Hindlimb muscle (tissue), 1 donor: ENCODE data around the gene ZNF281. TPM values are rescaled to one million over a fixed set of nuclear protein-coding genes. Genes with fewer than 3 reads are reported as not detected.
"Not testable (repeated sequence)": the region's sequence is repeated elsewhere in the genome, so short reads cannot be mapped to it uniquely, and the experiment has no call there.

ENCODE experiments used
- DNase-seq: peaks from one replicate; pipeline ENCODE4 v3.0.0-alpha.2; 2013
- polyA plus RNA-seq: library from polyadenylated mRNA; unstranded; fragments of 120-200 nt; gene quantifications from one replicate; pipeline ENCODE4 v1.2.1, GENCODE V29; 2013; ENCODE audit not compliant: insufficient read length

Gene ZNF281
- polyA plus RNA-seq, 1 donor: 9.7 TPM

DNA sequence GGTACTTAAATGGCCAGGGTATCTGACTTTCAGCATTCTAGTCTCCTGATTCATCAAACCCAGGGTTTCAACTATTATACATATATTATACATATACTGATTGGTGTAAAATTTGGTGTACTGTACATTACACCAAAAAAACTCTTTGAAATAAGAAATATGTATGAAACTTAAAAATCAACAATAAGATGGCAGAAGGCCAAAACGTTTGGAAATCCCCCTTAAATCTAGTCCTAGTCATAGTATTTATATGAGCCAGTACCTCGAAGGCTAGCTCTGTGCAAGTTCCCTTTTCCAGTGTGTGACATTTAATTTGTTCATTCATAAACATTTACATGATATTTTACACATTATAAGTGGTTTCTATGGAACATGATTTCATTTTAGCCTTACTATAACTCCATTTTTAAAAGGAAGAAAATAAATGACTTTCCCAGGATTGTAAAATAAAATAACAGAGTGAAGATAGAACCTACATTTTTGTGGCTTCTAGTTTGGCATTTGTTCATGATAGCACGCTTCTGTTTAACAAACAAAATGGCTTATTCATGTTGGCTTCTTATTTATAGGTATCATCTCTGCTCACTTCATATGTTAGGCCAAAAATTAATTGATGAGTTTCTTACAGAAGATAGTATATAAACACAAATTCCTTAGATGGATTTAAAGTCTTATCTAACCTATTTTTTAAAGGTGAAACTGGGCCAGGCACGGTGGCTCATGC lies 18.8 kb upstream of the ZNF281 start:
- DNase-seq: no peak

DNA sequence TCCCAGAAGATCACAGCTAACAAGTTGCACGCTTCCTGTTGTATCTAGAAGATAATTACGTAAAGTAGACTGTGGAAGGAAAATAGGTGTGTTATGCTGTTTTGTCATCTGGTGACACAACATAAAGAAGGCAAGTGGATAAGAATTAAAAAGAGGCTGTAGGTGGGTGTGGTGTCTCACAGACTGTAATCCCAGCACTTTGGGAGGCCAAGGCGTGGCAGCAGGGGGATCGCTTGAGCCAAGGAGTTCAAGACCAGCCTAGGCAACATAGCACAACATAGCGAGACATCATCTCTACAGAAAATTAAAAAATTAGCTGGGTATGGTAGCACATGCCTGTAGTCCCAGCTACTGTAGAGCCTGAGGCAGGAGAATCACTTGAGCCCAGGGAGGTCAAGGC lies 17.9 kb upstream of the ZNF281 start:
- no peak for DNase-seq

DNA sequence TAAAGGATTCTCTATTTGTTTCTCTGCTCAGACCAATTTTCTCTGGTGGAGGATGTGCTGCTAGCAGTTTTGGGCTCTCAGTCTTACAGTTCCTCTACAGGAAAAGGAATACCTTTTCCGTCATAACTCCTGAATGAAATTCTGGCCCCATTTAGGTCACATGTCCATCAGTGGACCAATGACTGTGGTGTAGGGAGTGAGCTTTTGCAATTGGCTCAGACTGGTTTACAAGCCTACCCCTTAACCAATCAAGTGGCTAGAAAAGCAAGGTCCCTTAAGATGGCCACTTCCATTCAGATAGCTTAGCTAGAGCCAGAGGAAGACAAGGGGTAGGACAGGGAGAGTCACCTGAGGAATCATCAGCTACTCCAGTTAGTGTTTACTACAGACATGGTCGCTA lies 16.4 kb upstream of the ZNF281 start:
- DNase-seq: no peak

DNA sequence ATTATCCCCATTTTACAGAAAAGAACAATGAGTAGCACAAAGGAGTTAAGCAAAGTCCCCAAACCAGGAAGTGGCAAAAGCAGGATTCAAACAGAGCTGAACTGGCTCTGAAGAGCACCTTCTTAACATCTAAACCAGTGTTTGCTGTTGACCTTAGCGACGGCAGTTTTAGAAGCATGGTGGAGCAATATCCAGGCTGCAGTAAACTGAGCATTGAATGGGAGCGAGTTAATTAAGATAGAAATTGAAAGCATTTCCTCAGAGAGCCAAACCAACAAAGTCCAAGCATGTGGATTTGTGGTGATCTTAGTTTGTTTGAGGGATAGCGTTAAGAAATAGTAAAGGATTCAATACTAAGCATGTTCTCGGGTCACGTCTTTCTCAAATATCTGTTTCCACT lies 13.4 kb upstream of the ZNF281 start:
- DNase-seq: no peak

DNA sequence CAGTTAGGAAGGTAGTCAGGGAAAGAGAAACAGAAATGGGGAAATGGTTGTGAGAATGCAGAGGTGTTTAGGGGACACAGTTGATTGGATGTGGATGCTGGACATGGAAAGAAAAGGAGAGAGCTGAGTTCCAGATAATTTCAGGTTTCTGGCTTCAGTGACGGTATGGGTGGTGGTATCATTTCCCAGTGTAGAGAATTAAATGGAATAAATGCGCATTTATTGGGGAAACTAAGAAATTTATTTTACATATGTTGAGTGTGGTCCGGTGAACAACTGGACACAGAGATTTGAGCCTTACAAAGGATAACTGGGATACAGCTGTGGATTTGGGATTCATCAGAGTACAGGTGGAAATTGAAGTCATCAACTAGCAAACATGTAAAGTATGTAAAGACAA lies 12.4 kb upstream of the ZNF281 start:
- no peak for DNase-seq

DNA sequence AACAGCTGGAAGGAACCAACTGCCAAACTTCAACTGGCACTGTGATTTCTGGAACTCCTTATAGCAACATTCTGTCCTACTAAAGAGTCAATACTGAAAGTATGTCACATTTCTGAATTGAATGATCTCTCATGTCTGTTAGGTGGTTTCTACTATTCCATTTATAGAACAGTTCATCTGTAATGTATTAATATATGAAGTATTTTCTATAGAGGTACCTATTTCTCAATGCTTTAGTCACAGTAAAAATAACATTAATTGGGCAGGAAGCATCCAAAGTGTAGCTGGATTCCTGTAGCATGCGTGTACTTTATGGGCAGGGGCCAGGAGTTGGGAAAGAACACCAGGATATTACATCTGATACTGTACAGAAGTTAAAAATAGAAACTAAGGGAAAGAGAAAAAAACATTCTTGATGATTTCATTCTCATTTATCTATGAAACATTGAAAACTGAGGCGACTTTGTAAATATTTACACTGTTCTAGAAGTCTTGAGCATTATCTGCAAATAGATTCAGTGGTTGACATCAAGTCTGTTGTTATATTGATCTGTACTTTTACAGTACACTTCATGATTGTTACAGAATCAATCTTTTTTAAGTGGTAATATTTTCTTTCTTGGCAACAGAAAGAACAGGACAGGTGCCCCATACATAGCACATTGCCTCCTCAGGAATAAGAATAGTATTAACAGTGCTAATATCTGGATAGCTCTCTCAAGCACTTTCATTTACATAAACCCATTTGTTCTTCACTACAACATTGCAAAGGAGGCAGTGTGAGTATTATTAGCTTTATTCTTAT lies 6.2 kb upstream of the ZNF281 start:
- peak; percentile 71 for DNase-seq

DNA sequence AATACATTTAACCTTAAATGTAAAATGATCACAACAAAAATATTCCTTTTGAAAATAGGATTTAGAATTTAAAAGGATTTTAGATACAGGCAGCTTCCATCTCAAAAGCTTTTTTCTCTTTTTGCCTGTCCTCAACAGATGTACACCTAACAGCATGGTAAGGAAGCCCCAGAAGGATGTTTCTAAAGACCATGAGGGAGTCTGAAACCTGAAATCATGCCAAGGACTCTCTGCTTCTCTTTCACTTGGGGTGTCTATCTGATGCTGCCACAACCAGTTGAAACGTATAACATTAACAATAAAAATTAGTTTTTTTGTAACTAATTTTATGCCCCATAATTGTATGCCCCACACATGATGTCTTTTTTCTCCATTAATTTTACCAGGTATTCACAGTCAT lies 5.4 kb upstream of the ZNF281 start:
- no peak for DNase-seq

DNA sequence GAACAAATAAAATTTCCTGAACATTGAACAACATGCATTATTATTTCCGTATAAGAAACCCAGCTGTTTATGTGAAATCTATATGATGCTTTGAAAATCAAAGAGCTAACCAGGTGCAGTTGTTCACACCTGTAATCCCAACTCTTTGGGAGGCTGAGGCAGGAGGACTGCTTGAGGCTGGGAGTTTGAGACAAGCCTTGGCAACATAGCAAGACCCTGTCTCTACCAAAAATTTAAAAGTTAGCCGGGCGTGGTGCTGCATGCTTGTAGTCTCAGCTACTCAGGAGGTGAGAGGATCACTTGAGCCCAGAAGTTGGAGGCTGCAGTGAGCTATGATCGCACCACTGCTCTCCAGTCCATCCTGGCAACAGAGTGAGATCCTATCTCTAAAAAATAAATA lies 4.8 kb upstream of the ZNF281 start:
- DNase-seq: no peak

DNA sequence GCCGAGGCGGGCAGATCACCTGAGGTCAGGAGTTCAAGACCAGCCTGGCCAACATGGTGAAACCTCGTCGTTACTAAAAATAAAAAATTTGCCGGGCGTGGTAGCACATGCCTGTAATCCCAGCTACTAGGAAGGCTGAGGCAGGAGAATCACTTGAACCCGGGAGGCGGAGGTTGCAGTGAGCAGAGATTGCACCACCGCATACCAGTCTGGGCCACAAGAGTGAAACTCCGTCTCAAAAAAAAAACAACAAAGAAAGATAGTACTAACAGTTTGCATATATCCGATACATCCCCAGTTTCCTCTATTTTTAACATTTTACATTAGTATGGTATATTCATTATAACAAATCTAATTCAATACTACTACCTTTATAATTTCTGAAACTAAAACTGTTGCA lies 3.9 kb upstream of the ZNF281 start:
- DNase-seq: not testable (repeated sequence)

DNA sequence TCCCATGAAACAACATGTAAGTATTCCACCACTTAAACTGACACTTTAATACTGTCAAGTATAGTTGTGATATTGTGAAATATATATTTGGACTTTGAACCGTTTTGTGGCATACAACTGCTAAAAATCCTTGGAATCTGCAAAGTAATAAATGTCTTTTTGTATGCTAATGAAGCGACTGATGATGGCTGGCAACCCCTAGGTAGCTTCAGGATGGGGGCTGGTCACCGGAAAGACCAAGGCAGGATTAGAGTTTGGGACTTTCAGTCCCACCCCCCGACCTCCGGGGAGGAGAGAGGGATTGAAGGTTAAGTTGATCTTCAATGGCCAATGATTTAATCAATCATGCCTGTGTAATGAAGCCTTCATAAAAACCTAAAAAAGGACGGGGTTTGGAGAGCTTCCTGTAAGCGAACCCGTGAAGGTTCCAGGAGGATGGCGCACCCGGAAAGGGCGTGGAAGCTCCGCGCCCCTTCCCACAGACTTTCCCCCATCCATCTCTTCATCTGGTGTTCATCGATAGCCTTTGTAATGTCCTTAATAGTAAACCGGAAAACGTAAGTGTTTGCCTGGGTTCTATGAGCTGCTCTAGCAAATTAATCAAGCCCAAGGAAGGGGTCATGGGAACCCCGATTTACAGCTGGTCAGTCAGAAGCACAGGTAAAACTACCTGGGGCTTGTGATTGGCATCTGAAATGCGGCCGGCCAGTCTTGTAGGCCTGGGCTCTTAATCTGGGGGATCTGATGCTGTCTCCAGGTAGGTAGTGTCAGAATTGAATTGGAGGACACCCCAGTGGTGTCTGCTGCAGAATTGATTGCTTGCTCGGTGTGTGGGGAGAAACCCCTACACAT lies 1.8 kb upstream of the ZNF281 start:
- no peak for DNase-seq

DNA sequence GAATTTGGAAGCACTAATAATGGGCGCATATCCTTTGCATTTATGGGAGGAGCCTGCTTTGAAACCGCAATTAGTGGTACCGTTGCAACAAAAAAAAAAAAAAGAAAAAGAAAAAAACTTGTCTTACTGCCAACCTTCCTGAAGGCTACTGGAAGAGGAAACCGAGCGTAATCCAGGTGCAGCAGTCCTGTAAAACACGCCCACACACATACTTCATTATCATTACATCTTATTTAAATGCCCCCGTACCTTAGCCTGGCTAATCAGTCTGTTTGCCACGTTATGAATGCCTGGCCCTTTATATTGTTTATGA lies 686 bp upstream of the ZNF281 start:
- no peak for DNase-seq

DNA sequence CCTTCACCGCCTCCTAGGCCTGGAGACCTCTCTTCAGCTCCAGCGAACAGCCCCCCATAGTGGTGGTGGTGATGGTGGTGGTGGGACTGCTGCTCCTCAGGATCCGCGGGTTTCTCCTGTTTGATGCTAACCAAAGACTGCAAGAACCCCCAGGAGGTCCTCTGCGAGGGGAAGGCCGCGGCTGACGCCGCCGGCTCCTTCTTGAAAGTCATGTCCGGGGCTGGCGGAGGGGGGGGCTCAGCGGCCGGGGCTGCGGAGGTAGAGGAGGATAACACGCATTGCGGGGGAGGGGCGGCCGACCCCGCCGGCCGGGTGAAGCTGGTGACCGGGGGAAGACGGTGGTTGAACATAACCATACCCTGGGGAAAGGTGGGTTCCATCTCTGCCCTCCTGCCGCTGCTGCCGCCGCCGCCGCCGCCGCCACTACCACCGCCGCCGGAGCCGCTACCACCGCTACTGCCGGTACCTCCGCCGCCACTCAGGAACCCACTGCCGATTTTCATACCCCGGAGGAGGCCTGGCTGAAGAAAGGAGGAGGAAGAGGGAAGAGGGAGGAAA lies 554 bp downstream of the ZNF281 start:
- DNase-seq: peak; percentile 18

DNA sequence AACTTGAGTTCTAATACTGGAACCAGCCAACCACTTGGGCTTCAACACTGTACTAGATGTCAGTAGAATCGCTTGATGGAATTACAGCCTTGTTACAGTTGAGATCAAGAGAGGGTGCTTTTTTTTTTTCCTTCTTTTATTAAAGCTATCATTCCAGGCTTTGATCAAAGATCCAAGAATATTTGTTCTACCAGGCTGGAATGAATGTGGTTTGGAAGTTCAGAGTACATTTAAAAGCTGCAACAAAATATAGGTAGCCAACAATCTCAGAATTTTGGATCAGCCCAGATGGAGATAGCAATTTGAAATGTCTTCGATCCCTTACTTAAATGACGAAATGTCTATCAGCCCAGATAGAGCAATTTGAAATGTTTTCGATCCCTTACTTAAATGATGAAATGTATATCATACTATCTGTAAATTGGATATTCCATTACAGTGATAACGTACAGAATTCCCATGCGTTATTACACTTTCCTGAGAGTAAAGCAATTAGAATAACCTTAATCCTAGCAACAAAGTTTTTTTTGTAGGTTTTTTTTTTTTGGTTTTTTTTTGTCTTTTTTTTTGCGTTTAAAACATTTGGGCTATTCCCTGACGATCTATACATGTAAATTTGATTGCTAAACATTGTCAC lies 3.6 kb downstream of the ZNF281 start:
- DNase-seq: no peak

DNA sequence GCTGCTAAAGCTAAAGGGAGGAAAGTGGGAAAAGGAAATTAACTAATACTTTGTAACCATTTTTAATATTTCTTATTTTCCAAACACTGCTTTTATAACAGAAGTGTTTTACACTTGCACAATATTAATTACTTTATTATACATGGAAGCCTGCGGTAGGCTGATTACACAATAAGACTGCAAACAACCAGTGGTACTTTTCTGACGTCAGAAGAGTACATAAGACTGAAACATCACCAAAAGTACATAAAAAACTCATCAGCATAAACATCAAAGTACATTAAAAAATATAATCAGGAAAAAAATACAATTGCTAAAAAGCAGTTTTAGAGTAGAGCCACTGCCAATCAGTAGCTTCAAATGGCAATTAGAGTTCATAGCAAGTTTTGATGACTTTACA lies 4.6 kb downstream of the ZNF281 start:
- DNase-seq: no peak

DNA sequence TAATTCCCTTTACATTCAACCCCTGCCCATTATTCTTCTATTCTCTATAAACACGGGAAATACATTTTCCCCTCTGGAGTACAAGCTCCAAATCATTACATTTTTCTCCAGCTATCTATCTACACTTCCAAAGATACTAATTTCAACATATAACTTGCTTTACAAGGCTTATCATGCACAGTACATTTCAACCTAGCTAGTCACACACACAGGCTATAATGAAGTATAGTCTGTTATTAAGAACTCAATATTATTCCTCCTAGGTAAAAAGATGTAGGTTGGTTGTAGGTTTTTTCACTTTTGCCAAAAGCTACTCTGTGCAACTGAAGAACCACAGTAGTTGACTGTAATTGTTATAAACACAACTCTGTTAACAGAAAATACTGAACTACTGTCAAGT lies 8.1 kb downstream of the ZNF281 start:
- no peak for DNase-seq

DNA sequence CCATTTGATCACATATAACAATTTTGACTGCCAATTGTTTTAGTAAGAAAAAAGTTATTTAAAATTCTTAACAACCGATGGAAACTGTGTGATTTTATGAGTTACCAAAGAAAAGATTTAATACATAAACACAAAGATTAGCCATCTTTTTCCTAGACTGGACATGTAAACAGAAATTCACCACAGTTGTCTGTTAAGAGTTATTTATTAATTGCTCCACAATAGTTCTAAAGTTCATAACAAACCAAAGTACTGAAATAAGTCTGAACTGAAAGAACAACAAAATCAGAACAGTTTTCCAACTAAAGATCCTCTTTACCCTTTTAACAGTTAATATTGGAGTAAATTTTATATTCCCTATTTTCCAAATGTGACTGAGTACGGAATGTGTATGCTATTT lies 8.6 kb downstream of the ZNF281 start:
- DNase-seq: no peak

DNA sequence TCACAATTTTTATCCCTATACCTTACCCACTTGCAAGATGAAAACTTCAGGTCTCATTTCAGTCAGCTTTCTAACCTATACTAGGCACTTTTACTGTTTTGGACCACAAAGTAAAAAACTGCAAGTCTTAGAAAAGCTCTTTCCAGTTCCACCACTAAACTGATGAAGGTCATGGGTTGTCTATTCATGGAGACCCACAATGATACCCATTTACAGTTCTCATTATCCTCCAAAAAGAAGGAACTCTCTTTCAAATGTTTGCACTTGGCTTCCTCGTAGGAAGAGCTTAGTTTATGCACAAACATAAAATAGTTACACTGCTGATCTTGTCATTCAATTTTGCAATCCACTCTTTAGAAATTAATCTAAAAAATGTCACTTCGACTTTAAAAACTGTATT lies 9.3 kb downstream of the ZNF281 start:
- no peak for DNase-seq

DNA sequence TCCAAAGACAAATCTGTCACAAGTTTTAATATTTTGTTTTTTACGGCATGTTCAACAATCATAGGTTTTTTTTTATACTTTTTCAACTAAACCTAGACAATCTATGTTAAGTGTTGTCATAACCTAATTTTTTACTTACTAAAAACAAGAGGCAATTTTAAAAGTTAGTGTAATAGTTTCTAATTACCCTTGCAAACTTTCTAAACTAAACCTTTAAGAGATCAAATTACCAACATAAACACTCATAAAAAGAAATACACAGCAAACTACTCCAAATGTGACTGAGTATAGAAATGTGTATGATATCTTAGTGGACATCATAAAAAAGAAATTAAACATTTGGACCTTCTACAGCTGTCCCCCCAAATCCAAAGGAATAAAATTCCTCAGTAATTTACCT lies 10.0 kb downstream of the ZNF281 start:
- DNase-seq: no peak

DNA sequence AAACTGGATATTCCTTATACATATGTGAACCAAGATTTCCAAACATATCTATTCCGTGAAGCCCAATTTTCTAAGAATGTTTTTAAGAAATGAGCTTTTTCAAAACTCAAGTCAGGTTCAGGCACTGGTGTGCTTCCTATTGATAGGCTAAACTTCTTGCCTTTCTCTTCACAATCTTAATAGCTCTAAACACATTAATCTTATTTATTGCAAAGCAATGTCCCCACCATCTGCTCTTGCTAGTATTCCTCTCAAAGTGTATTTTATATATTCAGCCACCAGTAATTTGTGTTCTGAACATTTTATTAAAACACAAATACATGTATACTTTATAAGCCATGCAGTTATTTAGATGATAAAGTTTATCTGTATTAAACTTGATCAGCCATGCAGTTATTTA lies 11.5 kb downstream of the ZNF281 start:
- no peak for DNase-seq

DNA sequence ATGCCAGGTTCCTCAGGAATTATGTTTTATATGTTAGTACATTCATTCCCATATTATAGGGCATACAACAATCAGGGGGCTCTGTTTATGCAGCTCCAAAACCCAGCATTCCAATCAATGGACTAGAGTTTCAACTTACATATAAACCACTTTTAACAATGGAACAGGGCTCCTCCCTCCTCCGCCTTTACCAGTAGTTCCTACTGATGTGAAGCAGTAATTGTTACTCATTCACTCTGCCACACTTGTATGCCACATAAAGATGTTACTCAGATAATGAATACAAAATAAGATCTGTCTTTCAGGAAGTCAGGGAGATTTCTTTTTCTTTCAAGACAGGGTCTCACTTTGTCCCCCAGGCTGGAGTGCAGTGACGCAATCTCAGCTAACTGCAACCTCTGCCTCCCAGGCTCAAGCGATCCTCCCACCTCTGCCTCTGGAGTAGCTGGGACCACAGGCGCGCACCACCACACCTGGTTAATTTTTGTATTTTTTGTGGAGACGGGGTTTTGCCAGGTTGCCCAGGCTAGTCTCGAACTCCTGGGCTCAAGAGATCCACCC lies 17.1 kb downstream of the ZNF281 start:
- no peak for DNase-seq

DNA sequence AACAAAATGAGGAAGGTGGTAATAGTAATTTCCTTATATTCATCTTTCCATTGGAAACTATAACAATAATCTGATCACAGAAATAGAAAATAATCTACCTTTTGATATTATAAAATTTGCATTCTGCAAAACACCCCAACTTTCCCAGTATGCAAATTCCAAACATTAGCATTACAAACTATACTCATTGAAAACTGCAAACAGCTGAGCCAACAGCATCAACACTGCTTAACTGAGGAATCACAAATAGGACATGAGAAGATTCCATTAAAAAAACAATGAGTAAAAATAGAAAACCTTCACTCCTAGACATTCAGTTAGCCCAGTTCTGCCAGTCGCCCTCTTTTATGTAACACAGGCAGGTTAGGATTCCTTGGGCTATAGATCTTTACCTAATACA lies 18.1 kb downstream of the ZNF281 start:
- DNase-seq: no peak

DNA sequence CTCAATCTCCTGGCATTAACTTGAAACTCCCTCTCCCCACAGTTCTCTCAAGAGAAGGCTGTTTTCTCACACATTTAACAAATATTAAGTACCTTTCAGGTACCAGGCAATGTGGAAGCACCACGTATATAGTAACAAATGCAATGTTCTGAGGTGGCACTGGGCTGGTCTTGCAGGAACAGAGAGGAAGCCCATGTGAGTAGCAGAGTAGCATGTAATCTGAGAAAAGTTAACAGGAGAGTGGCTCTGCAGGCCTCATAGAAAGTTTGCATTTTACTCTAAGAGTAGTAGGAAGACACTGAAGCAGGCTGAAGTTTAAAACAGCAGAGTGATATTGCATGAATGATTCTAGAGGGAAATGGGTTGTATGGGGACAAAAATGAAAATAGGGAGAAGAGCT lies 21.0 kb downstream of the ZNF281 start:
- DNase-seq: no peak
